Upper lobe of left lung (tissue), 6 donors: ENCODE data around the gene YTHDF2. TPM values are rescaled to one million over a fixed set of nuclear protein-coding genes. Genes with fewer than 3 reads are reported as not detected.

ENCODE experiments used
- ATAC-seq, 2 donors: fragments of 200-7000 bp; cut with Tn5 transposase; one replicate each; pipeline ENCODE4 v1.9.1; 2022; ENCODE audit warnings: mild to moderate bottlenecking in 2 of 2, moderate library complexity in 2 of 2; ENCODE audit not compliant: low FRiP score in 2 of 2
- DNase-seq, 2 donors: peaks; one replicate each; pipeline ENCODE4 v3.0.0-alpha.2; 2019 to 2020
- H3K27ac ChIP-seq, 4 donors: fragments of 200-600 bp; sonication (generic); one replicate each; pipeline ENCODE4 v1.5.1; 2016 to 2019
- H3K27me3 ChIP-seq, 4 donors: fragments of 200-600 bp; sonication (generic); one replicate each; pipeline ENCODE4 v1.5.1; 2017 to 2019
- H3K36me3 ChIP-seq, 4 donors: fragments of 200-600 bp; sonication (generic); one replicate each; pipeline ENCODE4 v1.5.1; 2016 to 2019
- H3K4me1 ChIP-seq, 4 donors: fragments of 200-600 bp; sonication (generic); one replicate each; pipeline ENCODE4 v1.5.1; 2018 to 2019
- H3K4me3 ChIP-seq, 4 donors: fragments of 200-600 bp; sonication (generic); one replicate each; pipeline ENCODE4 v1.5.1; 2017 to 2019; ENCODE audit warnings: mild to moderate bottlenecking in 2 of 4, moderate library complexity in 1 of 4
- H3K9me3 ChIP-seq, 4 donors: fragments of 200-600 bp; sonication (generic); one replicate each; pipeline ENCODE4 v1.5.1; 2018 to 2019
- EP300 ChIP-seq, 4 donors: sonication (generic); formaldehyde crosslinking; IDR thresholded peaks; one replicate each; pipeline ENCODE4 v1.5.1; 2017; ENCODE audit warnings: antibody characterized with exemption in 4 of 4, control low read depth in 2 of 4
- POLR2A ChIP-seq, 4 donors: fragments of 450-650 bp; IDR thresholded peaks; one replicate each; pipeline ENCODE4 v1.5.1; 2016 to 2017; ENCODE audit warnings: antibody characterized with exemption in 4 of 4, mild to moderate bottlenecking in 2 of 4
- POLR2AphosphoS5 ChIP-seq, 2 donors: sonication (generic); formaldehyde crosslinking; IDR thresholded peaks; one replicate each; pipeline ENCODE4 v1.5.1; 2017; ENCODE audit warnings: antibody characterized with exemption in 2 of 2
- WGBS, 2 donors: methylation state at CpG; one replicate each; pipeline ENCODE4 v1.1.5; 2017 to 2018; 5-methylcytosine and 5-hydroxymethylcytosine counted together
- total RNA-seq, 6 donors: library from RNA; depleted of rRNA in 4 of 6; stranded (reverse); fragments of >200 nt in 4 of 6; gene quantifications; one replicate each; pipeline versions ENCODE4 v1.1.0 to v1.2.1, GENCODE V29; 2016 to 2021
- TF ChIP-seq, protein P1 (sequence below), 6 experiments: fragments of 450-650 bp in 4 of 6; fragments of 200-600 bp in 2 of 6; sonication (generic) in 2 of 6; IDR thresholded peaks; one replicate each; pipeline ENCODE4 v1.5.1; 2016 to 2019; ENCODE audit warnings: antibody characterized with exemption in 6 of 6
- donor health status: DM: no; HTN: no; CAD: no; lungs with moderate emphysema.
- donor health status: DM: no; HTN: yes; CAD: no; lungs with severe emphysema.

The YTHDF2 gene
- total RNA-seq, 6 donors from 2014 or later: 40.1 to 72.5 (median 59.0) TPM

DNA sequence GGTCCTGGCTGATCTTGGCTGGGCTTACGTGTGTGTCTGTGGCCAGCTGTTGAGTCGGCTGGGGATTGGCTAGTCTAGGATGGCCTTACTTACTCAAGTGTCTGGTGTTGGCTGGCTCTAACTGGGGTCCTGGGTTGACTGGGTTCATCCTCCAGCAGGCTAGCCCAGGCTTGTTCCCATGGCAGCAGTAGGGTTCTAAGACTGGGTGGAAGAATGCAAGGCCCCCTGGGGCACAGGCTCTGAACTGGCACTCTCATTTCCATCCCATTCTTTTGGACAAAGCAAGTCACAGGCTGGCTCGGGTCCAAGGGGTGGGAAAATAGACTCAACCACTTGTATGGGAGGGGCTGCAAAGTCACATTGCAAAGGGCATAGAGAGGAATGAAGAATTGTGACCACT lies 67.3 kb downstream of the YTHDF2 start:
- Histone ChIP-seq H3K9me3 (no peaks in the 10 kb centered on the region), H3K4me3 (no peak overlapping the region), H3K4me1 (no peaks in the 10 kb centered on the region), H3K27me3 (no peaks in the 10 kb centered on the region), H3K27ac (no peak overlapping the region), H3K36me3 (no peaks in the 10 kb centered on the region)
- TF ChIP-seq POLR2A (IDR thresholded peaks at IDR 0.05) (no peak), EP300 (IDR thresholded peaks at IDR 0.05) (no peak), POLR2AphosphoS5 (IDR thresholded peaks at IDR 0.05) (no peak)
- TF ChIP-seq, protein P1, sequence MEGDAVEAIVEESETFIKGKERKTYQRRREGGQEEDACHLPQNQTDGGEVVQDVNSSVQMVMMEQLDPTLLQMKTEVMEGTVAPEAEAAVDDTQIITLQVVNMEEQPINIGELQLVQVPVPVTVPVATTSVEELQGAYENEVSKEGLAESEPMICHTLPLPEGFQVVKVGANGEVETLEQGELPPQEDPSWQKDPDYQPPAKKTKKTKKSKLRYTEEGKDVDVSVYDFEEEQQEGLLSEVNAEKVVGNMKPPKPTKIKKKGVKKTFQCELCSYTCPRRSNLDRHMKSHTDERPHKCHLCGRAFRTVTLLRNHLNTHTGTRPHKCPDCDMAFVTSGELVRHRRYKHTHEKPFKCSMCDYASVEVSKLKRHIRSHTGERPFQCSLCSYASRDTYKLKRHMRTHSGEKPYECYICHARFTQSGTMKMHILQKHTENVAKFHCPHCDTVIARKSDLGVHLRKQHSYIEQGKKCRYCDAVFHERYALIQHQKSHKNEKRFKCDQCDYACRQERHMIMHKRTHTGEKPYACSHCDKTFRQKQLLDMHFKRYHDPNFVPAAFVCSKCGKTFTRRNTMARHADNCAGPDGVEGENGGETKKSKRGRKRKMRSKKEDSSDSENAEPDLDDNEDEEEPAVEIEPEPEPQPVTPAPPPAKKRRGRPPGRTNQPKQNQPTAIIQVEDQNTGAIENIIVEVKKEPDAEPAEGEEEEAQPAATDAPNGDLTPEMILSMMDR (IDR thresholded peaks at IDR 0.05): no peak
- no peak for ATAC-seq
- no peak for DNase-seq
- WGBS, 2 donors: 18 to 79% methylated on average over 1 to 3 of the region's 3 CpGs

- 66 to 80% methylated on average over 4 of the region's 4 CpGs for WGBS, 2 donors
- Histone ChIP-seq H3K36me3 (no peaks in the 10 kb centered on the region), H3K9me3 (no peaks in the 10 kb centered on the region), H3K4me3 (no peak overlapping the region), H3K27me3 (peaks cover 0 to 8% (median 3%) of the 10 kb centered on the region in 4 donors), H3K4me1 (peaks cover 0 to 4% (median 0%) of the 10 kb centered on the region in 4 donors), H3K27ac (no peak overlapping the region)
- DNase-seq (no peak), ATAC-seq (no peak)
- TF ChIP-seq POLR2A (IDR thresholded peaks at IDR 0.05): no peak
- TF ChIP-seq POLR2AphosphoS5 (IDR thresholded peaks at IDR 0.05): no peak
- TF ChIP-seq, protein P1 (IDR thresholded peaks at IDR 0.05): no peak
- no peak for TF ChIP-seq EP300 (IDR thresholded peaks at IDR 0.05)
Observed at GRCh38 chr1:28807046-28807445, 70.3 kb downstream of the YTHDF2 start.

DNA sequence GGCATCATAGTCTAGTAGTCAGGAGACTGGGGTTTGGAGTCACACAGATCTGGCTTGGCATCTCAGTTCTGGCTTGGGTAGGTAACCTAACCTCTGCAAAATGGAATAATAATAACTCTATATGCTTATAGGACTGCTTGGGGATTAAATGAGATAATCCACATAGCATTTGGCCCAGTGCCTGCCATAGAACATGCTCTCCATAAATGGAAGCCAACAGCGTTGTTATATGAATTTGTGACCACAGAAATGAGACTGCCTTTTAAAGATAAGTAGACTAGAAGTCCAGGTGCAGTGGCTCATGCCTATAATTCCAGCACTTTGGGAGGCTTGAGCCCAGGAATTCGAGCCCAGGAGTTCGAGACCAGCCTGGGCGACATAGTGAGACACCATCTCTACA lies 71.2 kb downstream of the YTHDF2 start:
- 71 to 80% methylated on average over 4 of the region's 4 CpGs for WGBS, 2 donors
- H3K27ac ChIP-seq: no peak overlapping the region
- no peak for ATAC-seq
- no peak overlapping the region for H3K4me3 ChIP-seq
- peaks cover 0 to 11% (median 2%) of the 10 kb centered on the region in 4 donors for H3K4me1 ChIP-seq
- no peak for TF ChIP-seq EP300 (IDR thresholded peaks at IDR 0.05)
- TF ChIP-seq POLR2AphosphoS5 (IDR thresholded peaks at IDR 0.05): no peak
- TF ChIP-seq, protein P1 (IDR thresholded peaks at IDR 0.05): no peak
- no peak for TF ChIP-seq POLR2A (IDR thresholded peaks at IDR 0.05)
- DNase-seq: no peak
- no peaks in the 10 kb centered on the region for H3K9me3 ChIP-seq
- H3K36me3 ChIP-seq: no peaks in the 10 kb centered on the region
- H3K27me3 ChIP-seq: peaks cover 0 to 18% (median 6%) of the 10 kb centered on the region in 4 donors

- WGBS, 2 donors: 63 to 73% methylated on average over 9 of the region's 9 CpGs
- no peak overlapping the region for H3K27ac ChIP-seq
- H3K9me3 ChIP-seq: no peaks in the 10 kb centered on the region
- no peaks in the 10 kb centered on the region for H3K36me3 ChIP-seq
- peaks cover 0 to 11% (median 2%) of the 10 kb centered on the region in 4 donors for H3K4me1 ChIP-seq
- no peak for ATAC-seq
- TF ChIP-seq POLR2AphosphoS5 (IDR thresholded peaks at IDR 0.05) (no peak), EP300 (IDR thresholded peaks at IDR 0.05) (no peak), POLR2A (IDR thresholded peaks at IDR 0.05) (no peak)
- TF ChIP-seq, protein P1 (IDR thresholded peaks at IDR 0.05): no peak
- no peak overlapping the region for H3K4me3 ChIP-seq
- H3K27me3 ChIP-seq: peaks cover 0 to 21% (median 8%) of the 10 kb centered on the region in 4 donors
- DNase-seq: no peak
Observed at GRCh38 chr1:28811369-28811765, 74.6 kb downstream of the YTHDF2 start.
